Heart left ventricle (tissue), 16 donors: ENCODE data around the gene PRRG2. TPM values are rescaled to one million over a fixed set of nuclear protein-coding genes. Genes with fewer than 3 reads are reported as not detected.
A peak's percentile ranks its signal among the peaks of the same experiment; 100 is the strongest.
"Not testable (repeated sequence)": the region's sequence is repeated elsewhere in the genome, so short reads cannot be mapped to it uniquely, and the experiment has no call there.

ENCODE experiments used
- ATAC-seq, 4 donors: fragments of 200-7000 bp; cut with Tn5 transposase; one replicate each; pipeline ENCODE4 v1.9.1; 2020 to 2022; ENCODE audit warnings: moderate library complexity in 4 of 4, mild to moderate bottlenecking in 3 of 4, moderate number of reproducible peaks in 1 of 4
- DNase-seq, 5 donors: peaks; one replicate each; pipeline ENCODE4 v3.0.0-alpha.2; 2020
- H3K27ac ChIP-seq, 12 donors: fragments of 200-600 bp; sonication (generic) in 4 of 12; one replicate each; pipeline versions ENCODE4 v1.5.0 to v1.8.0; 2016 to 2022; ENCODE audit warnings: mild to moderate bottlenecking in 2 of 12
- H3K27me3 ChIP-seq, 9 donors: fragments of 200-600 bp; sonication (generic) in 2 of 9; one replicate each; pipeline versions ENCODE4 v1.5.1 to v1.8.0; 2016 to 2022; ENCODE audit warnings: mild to moderate bottlenecking in 3 of 9
- H3K36me3 ChIP-seq, 9 donors: fragments of 200-600 bp; sonication (generic) in 2 of 9; one replicate each; pipeline versions ENCODE4 v1.5.0 to v1.8.0; 2018 to 2022; ENCODE audit warnings: mild to moderate bottlenecking in 2 of 9
- H3K4me1 ChIP-seq, 12 donors: fragments of 200-600 bp; sonication (generic) in 4 of 12; one replicate each; pipeline versions ENCODE4 v1.5.0 to v1.8.0; 2016 to 2022; ENCODE audit warnings: mild to moderate bottlenecking in 3 of 12
- H3K4me3 ChIP-seq, 12 donors: fragments of 200-600 bp; sonication (generic) in 4 of 12; one replicate each; pipeline versions ENCODE4 v1.5.0 to v1.8.0; 2017 to 2022; ENCODE audit warnings: mild to moderate bottlenecking in 9 of 12, moderate library complexity in 4 of 12
- H3K9me3 ChIP-seq, 12 donors: fragments of 200-600 bp; sonication (generic) in 4 of 12; one replicate each; pipeline versions ENCODE4 v1.5.0 to v1.8.0; 2016 to 2022; ENCODE audit warnings: mild to moderate bottlenecking in 1 of 12
- POLR2A ChIP-seq, 2 donors: fragments of 450-650 bp; IDR thresholded peaks; one replicate each; pipeline ENCODE4 v1.6.1; 2017; ENCODE audit warnings: antibody characterized with exemption in 2 of 2, mild to moderate bottlenecking in 2 of 2, moderate library complexity in 2 of 2
- WGBS, 4 donors: extraction: QIAGEN DNeasy Blood & Tissue Kit in 2 of 4; methylation state at CpG; one replicate each; pipeline versions ENCODE4 v1.1.5 to v1.1.7; 2013 to 2018; 5-methylcytosine and 5-hydroxymethylcytosine counted together
- intact Hi-C, 10 donors: fragments of 100-400 bp; cut with DNase I; formaldehyde crosslinking; loops; one replicate each; pipeline versions ENCODE4 v1.11.1 to v1.14.2; 2022
- polyA plus RNA-seq, 2 donors: library from polyadenylated mRNA; stranded (reverse); fragments of 200-250 nt; gene quantifications; one replicate each; pipeline ENCODE4 v1.2.3, GENCODE V29; 2013
- total RNA-seq, 9 donors: library from RNA; depleted of rRNA in 2 of 9; stranded (reverse); fragments of >200 nt in 2 of 9; fragmentation: NEBNext Ultra II Directional in 3 of 9; extraction: Animal tissue kit (Norgen Biotek cat#: 25700) in 3 of 9; gene quantifications; one replicate each; pipeline versions ENCODE4 v1.1.0 to v1.2.4, GENCODE V29; 2016 to 2023
- TF ChIP-seq, protein P1 (sequence below), 12 donors: fragments of 200-600 bp; sonication (generic) in 4 of 12; IDR thresholded peaks; one replicate each; pipeline versions ENCODE4 v1.5.0 to v1.8.0; 2018 to 2022; ENCODE audit warnings: antibody characterized with exemption in 12 of 12, mild to moderate bottlenecking in 5 of 12
- donor health status: ischemic (EF 13 %, LVEDD 7.1; RV severe dilation, severe dysfunction).
- donor health status: healthy with polysubstance abuse.
- donor health status: DM: no; HTN: yes; CAD: no.
- donor health status: DM: no; HTN: no; CAD: no.
- donor health status: ischemic (EF 25% LVEDD 6.9; RV normal size, moderate dysfunction).
- donor health status: ischemic (EF 25% LVEDD 5.7; RV mildly dilated, moderate dysfunction).
- donor health status: healthy.
- donor health status: DM: yes; HTN: yes; CAD: no.
- donor health status: ischemic (EF 35%, LVEDD 5.7; RV mildly dilated, moderate dysfunction).
- donor health status: nonischemic (EF 11% LVEDD 7.7; RV severe dilation, severe dysfunction).
- donor health status: DM: yes; HTN: yes; CAD: no.
- donor health status: PGD.
- donor health status: ischemic (EF 29% LVEDD 5.4; RV normal size, mild dysfunction).
- donor health status: nonischemic (EF 23%, LVEDD 6.1; RV moderate dilation, normal function).

PRRG2 gene
- total and polyA plus RNA-seq, 11 donors = 0.27 to 3.2 (median 0.88) TPM; not detected in 1

DNA sequence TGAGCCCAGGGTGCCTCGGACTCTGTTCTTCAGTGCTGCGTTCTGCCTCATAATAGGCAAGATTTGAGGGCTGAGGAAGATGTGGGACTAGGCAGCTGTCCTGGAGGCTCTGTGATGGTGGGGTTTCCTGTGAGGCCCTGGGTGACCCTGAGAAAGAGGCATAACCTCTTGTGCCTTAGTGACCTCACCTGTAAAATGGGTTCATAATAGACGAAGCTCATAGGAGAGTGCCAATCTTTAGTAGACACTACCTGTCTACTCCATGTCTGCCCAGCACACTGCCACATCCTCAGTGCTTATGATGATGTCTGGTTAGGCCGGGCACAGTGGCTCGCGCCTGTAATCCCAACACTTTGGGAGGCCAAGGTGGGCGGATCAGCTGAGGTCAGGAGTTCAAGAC lies 35.4 kb downstream of the PRRG2 start:
- H3K27me3 ChIP-seq = no peaks in the 10 kb centered on the region
- DNase-seq (no peak), ATAC-seq (no peak)
- intact Hi-C loops = no loop called here
- no peak overlapping the region for H3K4me3 ChIP-seq
- H3K9me3 ChIP-seq = peaks cover 0 to 3% (median 0%) of the 10 kb centered on the region in 12 donors
- H3K4me1 ChIP-seq = peaks cover 0 to 17% (median 2%) of the 10 kb centered on the region in 12 donors
- 95 to 98% (median 97%) methylated on average over 6 to 7 of the region's 7 CpGs for WGBS, 4 donors
- no peak overlapping the region for H3K27ac ChIP-seq
- TF ChIP-seq POLR2A (IDR thresholded peaks at IDR 0.05) = no peak
- TF ChIP-seq, protein P1, sequence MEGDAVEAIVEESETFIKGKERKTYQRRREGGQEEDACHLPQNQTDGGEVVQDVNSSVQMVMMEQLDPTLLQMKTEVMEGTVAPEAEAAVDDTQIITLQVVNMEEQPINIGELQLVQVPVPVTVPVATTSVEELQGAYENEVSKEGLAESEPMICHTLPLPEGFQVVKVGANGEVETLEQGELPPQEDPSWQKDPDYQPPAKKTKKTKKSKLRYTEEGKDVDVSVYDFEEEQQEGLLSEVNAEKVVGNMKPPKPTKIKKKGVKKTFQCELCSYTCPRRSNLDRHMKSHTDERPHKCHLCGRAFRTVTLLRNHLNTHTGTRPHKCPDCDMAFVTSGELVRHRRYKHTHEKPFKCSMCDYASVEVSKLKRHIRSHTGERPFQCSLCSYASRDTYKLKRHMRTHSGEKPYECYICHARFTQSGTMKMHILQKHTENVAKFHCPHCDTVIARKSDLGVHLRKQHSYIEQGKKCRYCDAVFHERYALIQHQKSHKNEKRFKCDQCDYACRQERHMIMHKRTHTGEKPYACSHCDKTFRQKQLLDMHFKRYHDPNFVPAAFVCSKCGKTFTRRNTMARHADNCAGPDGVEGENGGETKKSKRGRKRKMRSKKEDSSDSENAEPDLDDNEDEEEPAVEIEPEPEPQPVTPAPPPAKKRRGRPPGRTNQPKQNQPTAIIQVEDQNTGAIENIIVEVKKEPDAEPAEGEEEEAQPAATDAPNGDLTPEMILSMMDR (IDR thresholded peaks at IDR 0.05) = no peak
- H3K36me3 ChIP-seq = peaks cover 0 to 68% (median 61%) of the 10 kb centered on the region in 9 donors

DNA sequence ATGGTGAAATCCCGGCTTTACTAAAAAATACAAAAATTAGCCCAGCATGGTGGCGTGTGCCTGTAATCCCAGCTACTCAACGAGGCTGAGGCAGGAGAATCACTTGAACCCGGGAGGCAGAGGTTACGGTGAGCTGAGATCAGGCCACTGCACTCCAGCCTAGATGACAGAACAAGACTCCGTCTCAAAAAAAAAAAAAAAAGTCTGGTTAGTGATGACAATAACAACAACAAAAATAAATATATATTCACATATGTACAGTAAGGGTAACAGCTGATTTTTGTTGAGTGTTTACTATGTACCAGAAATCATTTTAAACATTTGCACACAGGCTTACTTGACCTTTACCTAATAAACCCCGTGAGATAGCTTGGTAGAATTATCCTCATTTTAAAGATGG lies 35.8 kb downstream of the PRRG2 start:
- H3K4me1 ChIP-seq = peaks cover 0 to 17% (median 2%) of the 10 kb centered on the region in 12 donors
- no peak overlapping the region for H3K27ac ChIP-seq
- no peak for DNase-seq
- ATAC-seq = no peak
- TF ChIP-seq POLR2A (IDR thresholded peaks at IDR 0.05) = no peak
- TF ChIP-seq, protein P1 (IDR thresholded peaks at IDR 0.05) = no peak
- H3K9me3 ChIP-seq = peaks cover 0 to 3% (median 0%) of the 10 kb centered on the region in 12 donors
- no peaks in the 10 kb centered on the region for H3K27me3 ChIP-seq
- intact Hi-C loops = no loop called here
- peaks cover 0 to 72% (median 65%) of the 10 kb centered on the region in 9 donors for H3K36me3 ChIP-seq
- H3K4me3 ChIP-seq = no peak overlapping the region
- WGBS, 4 donors = 94 to 97% (median 94%) methylated on average over 7 of the region's 7 CpGs

- H3K4me3 ChIP-seq, intact Hi-C loops, H3K27ac ChIP-seq, DNase-seq, ATAC-seq, H3K9me3 ChIP-seq, H3K27me3 ChIP-seq: not testable (repeated sequence)
- 91 to 96% (median 95%) methylated on average over 13 of the region's 13 CpGs for WGBS, 4 donors
- H3K36me3 ChIP-seq = peaks cover 0 to 79% (median 67%) of the 10 kb centered on the region in 9 donors
- H3K4me1 ChIP-seq = peaks cover 0 to 17% (median 0%) of the 10 kb centered on the region in 12 donors
Observed at GRCh38 chr19:49617860-49618259, 36.7 kb downstream of the PRRG2 start.

GRCh38 chr19:49624967-49625910 lies 44.1 kb downstream of the PRRG2 start:
- TF ChIP-seq, protein P1 (IDR thresholded peaks at IDR 0.05) = no peak
- TF ChIP-seq POLR2A (IDR thresholded peaks at IDR 0.05) = no peak

More at GRCh38 chr19:49624967-49625910, 44.1 kb downstream of the PRRG2 start:
- 85 to 90% (median 88%) methylated on average over 22 to 27 of the region's 27 CpGs for WGBS, 4 donors
- Histone ChIP-seq H3K4me3 (no peak overlapping the region), H3K9me3 (no peaks in the 10 kb centered on the region), H3K4me1 (peaks cover 0 to 8% (median 0%) of the 10 kb centered on the region in 12 donors), H3K36me3 (peaks cover 0 to 57% (median 37%) of the 10 kb centered on the region in 9 donors), H3K27me3 (no peaks in the 10 kb centered on the region), H3K27ac (no peak overlapping the region)
- intact Hi-C loops = no loop called here
- ATAC-seq (peak in 2 of 4 donors; percentile 11 to 24), DNase-seq (no peak)
